Measurements from ENCODE around the gene JAKMIP1.
"Not testable (repeated sequence)": the region's sequence is repeated elsewhere in the genome, so short reads cannot be mapped to it uniquely, and the experiment has no call there.

Gene JAKMIP1

DNA sequence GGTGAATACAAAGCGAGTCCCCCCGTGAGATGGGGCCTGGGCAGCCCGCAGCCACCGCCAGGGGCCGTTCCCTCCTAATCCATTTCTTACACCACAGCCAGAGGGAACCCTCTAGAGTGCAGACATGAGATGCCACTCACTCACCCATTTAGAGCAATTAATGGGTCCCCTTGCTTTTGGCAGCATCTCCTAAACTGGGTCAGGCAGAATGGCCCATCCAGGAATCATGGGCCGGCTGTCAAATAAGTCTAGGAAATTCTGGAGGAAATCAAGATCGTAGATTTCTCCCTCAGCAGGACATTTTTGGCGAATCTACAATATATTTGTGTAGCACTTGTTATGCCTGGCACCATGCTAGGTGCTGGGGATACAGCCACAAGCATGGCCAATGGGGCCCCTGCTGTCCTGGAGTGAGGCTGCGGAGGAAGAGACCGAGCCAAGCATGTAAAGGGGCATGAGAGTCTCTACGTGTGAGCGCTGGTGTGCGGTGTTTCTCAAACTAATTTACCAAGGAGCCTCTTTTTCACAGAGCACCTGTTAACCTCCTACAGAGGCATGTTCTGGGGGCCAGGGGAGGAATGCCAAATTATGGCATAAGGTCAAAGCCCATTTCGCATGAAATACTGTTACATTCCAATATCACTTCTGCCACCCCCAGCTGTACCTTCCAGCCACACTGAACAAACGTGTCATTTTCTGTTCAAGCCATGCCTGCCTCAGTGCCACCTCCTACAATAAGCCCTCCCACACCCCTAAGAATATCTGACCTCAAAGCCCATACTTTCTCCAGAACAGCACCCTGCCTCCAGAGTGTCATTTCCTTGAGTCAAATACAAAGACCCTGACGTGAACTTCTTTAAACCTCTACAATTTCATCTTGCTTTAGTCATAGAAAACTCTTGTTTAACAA is 28.1 kb upstream of the JAKMIP1 start:
- DNase-seq = no peak

DNA sequence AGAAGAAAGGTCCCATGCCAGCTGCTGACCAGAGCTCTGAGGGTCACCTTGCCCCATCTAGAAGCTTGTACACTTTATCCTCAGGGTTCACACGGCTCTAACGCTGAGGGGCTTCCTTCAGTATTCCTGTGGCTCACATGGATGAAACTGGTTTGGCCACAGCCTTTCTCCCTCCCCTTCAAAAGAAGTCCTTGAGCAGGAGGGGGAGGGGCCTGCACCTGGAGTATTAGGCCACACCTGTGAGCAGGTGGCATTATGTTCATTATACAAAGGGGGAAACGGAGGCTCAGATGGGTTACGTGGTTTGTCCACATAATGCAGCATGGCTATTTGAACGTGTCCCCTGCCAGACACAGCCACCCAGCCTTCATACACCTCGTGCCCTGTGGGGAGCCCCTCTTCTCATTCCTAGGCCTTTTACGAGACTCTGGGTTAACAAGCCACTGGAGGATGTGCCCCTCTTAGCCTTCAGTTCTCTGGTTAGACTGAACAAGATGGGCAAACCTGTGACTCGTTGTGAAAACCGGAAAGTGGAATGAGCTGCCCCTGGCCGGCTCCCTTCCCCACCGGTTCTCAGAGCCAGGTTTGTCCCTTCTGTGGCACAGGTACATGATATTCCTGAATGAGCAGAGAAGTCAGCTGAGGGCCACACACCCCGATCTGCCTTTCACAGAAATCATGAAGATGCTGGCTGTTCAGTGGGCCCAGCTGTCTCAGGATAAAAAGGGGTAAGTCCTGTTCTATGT is 27.2 kb upstream of the JAKMIP1 start:
- no peak for DNase-seq

DNA sequence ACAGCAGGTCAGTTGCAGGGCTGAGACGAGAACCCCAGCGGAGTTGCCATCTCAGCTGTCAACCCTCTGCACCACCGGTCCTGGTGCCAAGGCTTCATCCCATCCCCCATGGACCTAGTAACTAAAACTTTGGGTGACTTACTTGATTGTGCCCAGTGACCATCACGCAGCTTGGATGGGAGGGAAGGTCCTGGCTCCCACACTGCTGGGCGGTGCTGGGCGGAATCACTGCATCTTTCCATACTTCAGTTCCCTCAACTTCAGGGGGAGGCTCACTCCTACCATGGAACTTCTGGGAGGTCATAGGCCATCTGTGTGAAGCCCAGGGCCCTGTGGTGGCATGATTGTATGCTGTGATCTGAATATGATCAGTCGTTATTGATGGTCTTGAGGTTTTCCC is 26.2 kb upstream of the JAKMIP1 start:
- DNase-seq = no peak

DNA sequence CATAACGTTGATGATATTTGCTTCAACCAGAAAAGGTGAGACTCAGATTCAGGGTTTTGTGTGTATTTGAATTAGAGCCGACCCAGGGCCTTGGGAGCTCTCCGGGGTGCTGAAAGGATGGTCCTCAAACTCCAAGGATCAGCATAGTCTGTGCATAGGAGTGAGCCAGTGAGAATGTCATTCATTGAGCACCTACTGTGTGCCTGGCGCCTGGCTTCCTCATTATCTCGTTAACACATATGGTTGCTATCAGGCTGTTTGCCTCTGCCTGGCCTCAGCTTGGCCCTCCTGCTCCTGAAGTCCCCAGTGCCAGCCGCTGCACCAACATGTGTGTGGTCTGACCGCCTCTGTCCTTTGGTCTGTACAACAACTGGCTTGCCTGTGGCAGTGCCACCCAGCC is 25.1 kb upstream of the JAKMIP1 start:
- no peak for DNase-seq

DNA sequence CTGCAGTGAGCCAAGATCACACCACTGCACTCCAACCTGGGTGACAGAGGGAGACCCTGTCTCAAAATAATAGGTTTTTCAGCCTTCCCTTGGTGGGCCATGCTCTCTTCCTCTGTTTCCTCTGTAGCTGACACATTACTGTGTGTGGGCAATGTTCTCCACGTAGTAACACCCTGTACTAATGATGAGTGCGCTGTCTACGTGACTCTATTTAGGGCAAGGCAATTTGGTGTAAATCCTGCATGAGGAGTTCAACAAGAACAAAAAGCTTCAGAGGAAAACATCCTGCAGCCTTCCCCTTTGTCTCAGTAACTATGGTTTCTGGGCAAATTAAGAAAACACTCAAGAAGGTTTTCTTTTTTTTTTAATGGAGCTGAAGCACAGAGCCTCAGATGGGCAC is 24.4 kb upstream of the JAKMIP1 start:
- DNase-seq = no peak

DNA sequence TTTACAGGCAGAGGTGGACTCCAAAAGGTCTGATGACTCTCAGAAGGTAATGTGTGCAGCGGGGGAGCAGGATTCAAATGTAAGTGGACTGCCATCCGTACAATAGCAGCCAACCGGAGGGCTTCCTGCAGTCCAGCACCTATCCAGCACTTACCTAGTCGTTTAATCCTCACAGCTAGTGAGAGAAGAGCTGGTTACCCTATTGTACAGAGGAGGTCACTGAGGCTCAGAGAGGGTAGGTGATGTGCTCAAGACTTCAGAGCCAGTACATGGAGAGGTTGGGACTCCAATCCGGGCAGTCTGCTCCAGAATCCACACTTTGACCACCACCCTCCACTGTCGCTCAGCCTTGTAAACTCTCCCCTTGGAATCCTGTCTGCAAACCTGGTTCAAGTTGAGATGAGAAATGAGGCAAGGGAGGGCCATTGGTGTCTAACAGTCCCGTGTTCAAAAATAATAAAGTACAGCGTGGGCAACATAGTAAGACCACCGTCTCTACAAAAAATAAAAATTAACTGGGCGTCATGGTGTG is 22.5 kb upstream of the JAKMIP1 start:
- no peak for DNase-seq

DNA sequence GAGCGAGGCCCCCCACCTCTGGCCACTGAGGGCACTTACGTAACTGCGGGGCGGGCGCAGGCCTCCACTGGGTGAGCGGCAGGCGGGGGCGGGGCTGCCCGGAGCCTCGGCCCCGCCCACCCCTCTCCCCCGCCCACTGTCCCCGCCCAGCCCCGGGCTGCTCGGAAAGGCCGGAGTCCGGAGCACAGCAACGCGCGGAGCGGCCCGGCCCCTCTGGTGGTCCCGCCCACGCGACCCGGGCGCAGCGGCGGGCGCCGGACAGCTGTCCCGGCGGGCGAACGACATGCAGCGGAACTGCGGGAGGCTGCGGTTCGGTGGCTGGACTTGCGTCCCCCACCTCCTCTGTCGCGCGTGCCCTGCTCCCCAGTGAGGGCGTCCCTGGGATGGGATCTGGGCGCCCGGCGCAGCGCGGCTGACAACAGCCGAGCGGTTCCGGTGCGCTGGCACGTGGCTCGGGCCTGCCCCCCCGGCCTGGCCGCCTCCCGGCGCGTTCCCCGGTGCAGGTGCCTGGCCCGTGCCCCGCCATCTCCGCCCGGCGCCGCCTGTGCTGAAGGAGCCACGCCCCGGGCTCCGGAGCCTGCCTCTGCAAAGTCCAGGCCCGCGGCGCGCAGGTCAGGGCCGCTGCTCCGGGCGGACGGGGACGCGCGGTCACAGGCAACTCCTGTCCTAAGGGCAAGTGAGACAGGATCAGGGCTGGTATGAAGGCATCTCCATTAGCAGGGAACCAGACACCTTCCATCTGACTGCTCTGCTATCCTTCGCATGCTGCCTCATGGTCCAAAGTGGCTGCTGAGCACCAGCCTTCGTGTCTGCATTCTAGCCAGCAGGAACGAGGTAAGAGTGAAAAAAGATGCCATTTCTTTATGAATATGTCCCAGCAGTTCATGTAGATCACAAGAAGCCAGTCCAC is 21.8 kb upstream of the JAKMIP1 start:
- peak; percentile 30 for DNase-seq

DNA sequence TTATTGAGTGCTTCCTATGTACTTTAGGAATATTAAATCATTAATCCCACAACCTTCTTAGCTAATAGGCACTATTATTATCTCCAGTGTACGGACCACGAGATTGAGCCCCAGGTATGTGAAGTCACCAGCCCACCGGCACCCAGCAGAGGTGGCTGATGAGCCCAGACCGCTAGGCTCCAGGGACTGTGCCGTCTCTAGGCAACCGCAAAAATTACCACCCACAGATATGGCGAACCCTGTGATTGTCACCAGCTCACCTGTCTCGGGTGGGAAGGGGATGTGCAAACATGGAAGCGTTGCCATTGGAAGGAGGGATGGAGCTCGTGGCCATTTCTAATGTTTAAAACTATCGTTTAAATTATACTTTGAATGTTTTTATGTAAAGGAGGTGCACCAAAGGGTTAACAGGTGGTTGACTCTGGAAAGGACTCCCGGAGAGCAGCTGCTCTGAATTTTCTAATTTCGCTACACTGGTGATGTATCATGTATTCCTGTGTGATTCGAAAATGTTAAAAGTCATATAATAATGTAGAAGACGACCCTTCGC is 21.0 kb upstream of the JAKMIP1 start:
- no peak for DNase-seq

DNA sequence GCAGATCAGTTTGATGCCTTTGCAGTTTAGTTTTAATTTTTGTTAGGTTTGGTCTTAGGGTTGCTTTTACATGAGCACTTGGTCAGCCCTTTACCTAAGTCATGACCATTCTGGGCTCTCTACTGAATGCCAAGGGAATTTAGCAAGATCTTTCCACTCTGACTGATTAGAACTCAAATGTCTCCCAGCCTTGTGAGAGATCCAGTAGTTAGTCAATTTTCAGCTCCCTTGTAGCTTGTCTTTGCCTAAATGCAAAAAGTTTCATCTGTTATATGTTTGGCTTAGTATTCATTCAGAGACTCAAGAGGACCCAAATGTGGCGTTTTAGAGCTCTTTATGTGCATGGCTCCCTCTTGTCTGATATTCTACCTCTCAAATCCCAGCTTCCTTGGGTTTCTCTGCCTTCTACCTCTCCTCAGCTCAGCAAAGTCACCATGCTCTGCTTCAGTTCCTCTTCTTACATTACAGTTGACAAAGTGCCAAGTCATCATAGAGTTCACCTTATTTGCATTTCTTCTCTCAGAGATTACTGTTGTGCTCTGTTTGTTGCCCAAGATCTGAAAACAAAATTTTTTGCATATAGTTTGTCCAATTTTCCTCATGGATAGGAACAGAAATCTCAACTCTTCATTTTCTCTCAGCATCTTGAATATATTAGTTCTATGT is 17.5 kb upstream of the JAKMIP1 start:
- DNase-seq = no peak

DNA sequence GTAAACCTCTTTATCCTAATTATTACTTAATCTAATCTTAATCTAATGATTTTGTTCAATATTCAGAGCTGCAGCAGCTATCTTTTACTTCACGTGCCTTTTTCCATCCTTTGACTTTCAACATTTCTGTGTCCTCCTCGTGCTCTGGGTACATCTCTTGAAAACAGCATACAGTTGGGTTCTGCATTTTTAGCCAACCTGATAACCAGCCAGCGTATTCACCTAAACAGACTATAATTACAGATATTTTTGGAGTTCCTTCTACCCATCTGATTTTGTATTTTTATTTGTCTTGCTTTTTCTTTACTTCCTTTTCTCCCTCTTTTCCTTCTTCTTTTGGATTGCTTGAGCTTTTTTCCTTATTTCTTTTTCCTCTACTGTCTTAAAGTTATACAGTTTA is 16.2 kb upstream of the JAKMIP1 start:
- DNase-seq = no peak

DNA sequence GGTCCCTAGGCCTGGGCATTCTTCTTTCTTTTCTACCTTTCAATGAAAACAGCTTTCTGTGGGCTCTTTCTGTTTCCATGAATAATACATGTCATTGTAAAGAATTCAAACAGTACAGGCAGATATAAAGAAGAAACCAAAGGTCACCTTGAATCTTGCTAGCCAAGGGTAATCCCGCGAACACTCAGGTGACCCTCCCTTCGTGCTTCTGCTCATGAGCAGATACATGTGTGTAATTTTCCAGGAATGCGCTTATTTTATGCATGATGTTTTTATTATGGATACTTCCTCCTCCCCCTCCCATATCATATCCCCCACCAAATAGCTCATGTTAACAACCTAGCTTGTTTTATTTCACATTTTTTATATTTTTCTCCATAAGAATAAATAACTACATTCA is 9.6 kb upstream of the JAKMIP1 start:
- DNase-seq = no peak

DNA sequence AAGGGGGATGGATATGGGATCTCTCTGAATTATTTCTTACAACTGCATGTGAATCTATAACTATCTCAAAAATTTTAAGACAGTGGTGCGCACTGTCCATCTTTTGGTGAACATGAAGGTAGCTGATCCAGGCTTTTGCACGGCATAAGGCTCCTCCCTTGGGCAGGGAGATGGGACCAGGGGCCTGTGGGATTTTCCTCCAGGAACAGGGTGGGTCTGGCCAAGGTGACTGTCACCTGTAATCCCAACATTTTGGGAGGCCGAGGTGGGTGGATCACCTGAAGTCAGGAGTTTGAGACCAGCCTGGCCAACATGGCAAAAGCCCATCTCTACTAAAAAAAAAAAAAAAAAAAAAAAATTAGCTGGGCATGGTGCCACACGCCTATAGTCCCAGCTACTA is 8.9 kb upstream of the JAKMIP1 start:
- DNase-seq = not testable (repeated sequence)

DNA sequence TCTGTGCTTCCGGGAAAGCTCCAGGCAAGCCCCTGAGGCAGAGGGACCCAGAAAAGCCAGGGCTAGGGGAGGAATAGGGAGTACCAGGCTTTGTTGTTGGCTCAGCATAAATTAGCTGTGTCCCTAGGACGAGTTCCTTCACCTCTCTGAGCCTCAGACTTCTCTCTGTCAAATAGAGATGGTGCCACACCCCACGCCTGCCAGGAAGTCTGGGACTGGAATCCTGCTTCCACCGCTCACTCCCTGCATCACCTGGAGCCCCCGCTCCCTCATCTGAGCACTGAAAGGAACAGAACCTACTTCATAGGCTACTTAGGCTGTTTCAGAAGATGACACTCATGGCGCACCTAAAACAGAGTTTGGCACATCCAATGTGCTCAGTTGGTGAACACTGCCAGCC is 8.1 kb upstream of the JAKMIP1 start:
- no peak for DNase-seq

DNA sequence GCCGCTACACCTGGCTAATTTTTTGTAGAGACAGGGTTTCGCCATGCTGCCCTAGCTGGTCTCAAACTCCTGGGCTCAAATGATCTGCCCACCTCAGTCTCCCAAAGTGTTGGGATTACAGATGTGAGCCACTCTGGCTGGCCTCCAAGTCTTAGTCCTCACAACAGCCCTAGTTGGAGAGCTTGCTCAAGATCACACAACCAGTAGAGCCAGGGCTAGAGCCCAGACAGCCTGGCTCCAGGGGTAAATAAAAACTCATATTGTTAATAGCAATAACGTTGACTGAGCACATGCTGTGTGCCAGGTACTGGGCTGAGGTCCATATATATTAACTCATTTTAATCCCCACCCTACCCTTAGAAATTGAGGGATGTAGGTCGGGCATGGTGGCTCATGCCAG is 7.3 kb upstream of the JAKMIP1 start:
- no peak for DNase-seq

DNA sequence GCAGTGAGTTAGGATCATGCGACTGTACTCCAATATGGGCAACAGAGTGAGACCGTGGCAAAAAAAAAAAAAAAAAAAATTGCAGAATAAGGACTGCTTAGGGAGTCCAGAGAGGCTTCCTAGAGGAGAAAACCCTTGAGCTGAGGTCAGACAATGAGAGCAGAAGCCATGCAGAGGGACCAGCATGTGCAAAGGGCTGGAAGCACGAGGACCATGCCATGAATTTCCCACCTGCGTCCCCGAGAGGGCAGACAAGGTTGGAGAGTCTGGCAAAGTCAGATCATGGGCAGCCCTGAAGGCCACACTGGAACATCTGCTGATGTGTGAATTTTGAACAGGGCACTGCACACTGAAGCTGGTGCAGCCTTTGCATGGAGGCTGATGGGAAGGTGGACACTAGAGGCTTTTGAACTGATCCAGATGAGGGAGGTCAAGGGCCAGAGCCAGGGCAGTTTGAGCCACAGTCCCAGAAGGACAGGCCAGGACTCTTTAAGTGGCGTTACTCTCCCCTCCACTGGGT is 6.5 kb upstream of the JAKMIP1 start:
- DNase-seq = no peak

DNA sequence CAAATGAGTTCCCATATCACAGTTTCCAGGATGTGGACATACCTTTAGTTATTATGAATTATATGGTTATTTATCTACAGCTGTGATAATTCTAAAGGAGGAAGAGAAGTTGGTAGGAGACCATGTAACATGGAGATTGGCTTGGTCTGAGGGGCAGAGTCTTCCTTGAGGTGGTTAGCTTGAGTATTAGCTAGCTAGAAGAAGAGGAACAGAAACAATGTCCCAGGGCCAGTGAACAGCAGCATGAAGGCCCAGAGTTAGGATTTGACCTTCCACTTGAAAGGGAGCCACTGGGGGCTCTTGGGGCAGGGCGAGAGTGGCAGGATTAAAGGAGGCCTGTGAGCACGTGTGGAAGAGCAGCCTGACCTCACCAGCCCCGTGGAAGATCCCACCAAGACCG is 5.6 kb upstream of the JAKMIP1 start:
- DNase-seq = no peak

DNA sequence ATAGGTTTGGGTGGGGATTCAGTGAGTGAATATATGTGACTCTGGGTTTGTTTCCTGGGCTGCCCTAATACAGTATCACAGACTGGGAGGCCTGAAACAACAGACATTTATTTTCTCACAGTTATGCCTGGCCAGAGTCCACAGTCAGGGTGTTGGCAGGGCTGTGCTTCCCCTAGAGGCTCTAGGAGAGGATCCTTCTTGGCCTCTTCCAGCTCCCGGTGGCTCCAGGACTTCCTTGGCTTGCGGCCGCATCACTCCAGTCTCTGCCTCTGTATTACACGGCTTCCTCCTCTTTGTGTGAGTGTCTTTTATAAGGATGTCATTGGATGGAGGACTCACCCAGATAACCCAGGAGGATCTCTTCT is 5.2 kb upstream of the JAKMIP1 start:
- DNase-seq = no peak

DNA sequence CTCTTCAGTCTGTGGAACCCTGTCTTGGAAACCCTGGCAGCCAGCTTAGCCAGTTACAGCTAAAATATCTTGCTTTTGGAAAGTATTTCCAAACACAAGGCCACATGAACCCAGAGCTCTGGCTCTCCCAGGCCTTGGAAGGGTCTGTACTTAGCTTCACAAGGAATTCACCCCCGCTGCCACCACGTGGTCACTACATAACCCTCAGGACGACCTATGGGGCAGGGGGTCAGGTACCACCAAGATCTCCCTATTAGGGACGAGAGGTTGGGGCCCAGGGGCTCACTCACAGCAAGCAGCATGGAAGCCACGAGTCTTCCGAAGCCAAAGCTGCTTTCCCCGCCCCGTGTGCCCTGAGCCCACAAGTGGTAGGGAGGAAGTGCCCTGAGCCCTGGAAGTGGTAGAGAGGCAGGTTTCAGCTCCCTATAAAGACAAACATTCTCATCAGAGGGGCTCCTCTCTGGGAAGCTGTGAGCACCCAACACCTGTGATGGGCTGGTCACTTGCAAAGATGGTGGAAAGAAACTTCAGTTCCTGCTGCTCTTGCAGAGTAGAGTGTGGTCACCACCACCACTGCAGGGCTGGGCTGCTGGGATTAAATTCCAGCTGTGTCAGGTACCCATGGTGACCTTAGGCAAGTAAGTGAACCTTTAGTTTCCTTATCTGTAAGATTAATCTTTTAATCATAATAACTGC is 4.7 kb upstream of the JAKMIP1 start:
- no peak for DNase-seq

DNA sequence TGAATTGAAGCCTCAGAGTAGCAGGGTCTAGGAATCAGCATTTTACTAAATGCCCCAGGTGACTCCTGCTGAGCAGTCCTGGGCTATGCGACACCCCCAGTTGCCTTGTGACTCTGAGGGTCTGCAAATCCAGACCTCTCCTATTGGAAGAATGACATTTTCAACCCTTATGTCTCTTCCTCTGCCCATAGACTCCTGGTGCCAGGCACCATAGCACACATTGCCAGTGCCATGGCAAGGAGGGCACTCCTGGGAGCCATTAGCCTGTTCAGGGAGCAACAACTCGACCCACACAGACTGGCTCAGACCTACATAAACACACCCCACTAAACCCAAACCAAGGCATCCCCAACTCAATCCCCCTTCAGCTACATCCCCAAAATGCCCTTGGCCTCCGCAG is 3.7 kb upstream of the JAKMIP1 start:
- no peak for DNase-seq

DNA sequence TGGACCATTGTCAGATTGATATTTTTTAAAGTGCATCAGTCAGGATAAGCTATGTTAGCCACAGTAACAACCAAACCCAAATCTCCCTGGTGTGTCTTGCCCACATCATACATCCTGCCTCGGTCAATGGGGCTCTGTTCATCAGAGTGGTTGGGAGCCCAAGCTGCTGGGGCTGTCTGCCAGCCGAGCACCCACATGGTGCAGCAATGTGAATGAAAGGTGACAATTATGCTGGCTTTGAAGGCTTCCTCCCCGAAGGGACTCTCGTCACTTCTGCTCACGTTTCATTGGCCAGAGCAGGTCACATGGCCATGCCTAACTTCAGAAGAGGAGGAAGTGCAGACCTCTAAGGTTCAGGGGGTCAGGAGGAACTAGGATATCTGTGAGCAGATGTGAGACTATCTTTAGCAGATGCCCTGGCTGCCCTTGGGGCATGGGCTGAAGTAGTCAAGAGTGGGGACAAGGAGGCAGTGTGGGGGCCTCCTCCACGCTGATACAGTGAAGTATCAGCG is 1.3 kb upstream of the JAKMIP1 start:
- peak; percentile 27 for DNase-seq

DNA sequence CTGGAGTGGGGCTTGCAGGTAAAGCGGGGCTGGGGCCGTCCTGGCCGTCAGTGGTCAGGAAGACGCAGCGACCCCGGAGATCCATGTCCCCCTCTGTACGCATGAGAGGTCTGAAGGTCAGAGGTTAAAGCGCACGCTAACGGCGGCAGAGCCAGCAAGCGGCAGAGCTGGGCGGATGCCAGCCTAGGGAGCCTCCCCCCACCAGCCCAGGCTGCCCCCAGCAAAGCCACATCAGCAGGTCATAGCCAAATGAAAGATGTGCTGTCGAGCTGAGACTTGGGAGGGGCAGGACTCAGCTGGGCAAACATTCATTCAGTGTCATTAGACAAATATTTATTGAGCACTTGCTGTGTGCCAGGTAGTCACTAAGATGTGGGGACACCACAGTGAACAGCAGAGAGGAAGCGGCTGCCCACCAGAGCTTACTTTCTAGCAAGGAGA is 593 bp upstream of the JAKMIP1 start:
- DNase-seq = no peak
